ENCODE results near the gene NUP35.

DNA sequence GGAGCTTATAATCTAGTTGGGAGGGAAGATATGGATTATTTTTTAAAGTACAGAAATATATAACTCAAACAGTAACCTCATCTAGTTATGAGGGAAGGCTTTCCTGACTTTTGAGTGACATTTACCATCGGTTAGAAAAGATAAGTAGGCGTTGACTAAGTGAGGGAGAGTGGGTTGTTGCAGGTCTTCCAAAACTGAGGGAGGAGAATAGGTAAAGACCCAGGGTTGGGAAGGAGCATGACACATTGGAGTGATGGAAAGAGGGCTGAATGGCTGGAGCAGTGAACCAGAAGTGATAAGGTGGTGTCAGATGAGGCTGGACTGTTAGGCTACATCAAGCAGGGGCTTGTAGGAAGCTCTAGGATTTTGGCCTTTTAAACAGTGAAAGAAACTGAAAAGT, 10.6 kb upstream of the NUP35 start:
- TF ChIP-seq, protein P1, sequence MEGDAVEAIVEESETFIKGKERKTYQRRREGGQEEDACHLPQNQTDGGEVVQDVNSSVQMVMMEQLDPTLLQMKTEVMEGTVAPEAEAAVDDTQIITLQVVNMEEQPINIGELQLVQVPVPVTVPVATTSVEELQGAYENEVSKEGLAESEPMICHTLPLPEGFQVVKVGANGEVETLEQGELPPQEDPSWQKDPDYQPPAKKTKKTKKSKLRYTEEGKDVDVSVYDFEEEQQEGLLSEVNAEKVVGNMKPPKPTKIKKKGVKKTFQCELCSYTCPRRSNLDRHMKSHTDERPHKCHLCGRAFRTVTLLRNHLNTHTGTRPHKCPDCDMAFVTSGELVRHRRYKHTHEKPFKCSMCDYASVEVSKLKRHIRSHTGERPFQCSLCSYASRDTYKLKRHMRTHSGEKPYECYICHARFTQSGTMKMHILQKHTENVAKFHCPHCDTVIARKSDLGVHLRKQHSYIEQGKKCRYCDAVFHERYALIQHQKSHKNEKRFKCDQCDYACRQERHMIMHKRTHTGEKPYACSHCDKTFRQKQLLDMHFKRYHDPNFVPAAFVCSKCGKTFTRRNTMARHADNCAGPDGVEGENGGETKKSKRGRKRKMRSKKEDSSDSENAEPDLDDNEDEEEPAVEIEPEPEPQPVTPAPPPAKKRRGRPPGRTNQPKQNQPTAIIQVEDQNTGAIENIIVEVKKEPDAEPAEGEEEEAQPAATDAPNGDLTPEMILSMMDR (IDR thresholded peaks at IDR 0.05): no peak
- TF ChIP-seq POLR2A (IDR thresholded peaks at IDR 0.05): no peak

Measured in uterus (tissue), 2 donors.